NCI-H1092 (cell line): ENCODE measurements around the gene OR5AC2.

ENCODE experiments used
- DNase-seq: peaks from one replicate; lab custom pipeline; 2025; lab: John Stamatoyannopoulos, UW

The OR5AC2 gene, protein sequence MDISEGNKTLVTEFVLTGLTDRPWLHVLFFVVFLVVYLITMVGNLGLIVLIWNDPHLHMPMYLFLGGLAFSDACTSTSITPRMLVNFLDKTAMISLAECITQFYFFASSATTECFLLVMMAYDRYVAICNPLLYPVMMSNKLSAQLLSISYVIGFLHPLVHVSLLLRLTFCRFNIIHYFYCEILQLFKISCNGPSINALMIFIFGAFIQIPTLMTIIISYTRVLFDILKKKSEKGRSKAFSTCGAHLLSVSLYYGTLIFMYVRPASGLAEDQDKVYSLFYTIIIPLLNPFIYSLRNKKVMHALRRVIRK

DNA sequence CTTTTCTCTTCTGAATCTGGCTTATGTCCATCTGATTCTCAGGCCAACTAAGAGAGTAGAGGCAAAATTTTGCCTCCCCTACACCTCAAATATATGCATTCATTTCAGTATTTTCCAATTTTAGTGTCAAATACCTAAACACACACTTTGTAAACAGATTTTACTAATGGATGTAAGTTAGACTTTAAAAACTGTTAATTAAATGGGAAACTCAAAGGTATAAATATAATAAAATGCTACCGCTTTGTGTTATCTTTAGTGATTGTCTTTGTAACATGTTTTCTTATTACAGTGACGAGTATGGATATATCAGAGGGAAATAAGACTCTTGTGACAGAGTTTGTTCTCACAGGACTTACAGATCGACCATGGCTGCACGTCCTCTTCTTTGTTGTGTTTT lies at the start of gene OR5AC2:
Gene OR5AC2, plus strand, starts transcription at position 301 of the 400 bp plus-strand sequence. Its CDS starts 0 bp downstream, at position 301.
- DNase-seq = no peak

DNA sequence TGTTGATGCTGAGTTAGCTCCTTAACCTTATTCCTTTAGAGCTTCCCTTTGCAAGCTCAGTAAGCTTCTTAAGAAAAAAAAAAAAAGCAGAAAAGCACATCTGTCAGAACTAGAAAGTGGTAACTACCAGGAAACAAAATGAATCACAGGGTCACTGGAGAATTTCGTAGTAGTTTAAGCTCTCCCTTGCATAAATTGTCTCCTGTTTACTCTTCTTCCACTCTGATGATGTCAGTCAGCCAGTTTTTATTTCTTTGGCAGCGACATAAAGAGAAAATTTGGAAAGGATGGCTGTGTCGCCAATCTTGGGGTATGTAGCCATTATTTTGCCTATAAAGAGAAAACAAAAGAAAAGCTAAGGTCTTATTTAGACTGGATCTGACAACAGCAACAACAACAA lies 48.7 kb upstream of the OR5AC2 start:
- no peak for DNase-seq

DNA sequence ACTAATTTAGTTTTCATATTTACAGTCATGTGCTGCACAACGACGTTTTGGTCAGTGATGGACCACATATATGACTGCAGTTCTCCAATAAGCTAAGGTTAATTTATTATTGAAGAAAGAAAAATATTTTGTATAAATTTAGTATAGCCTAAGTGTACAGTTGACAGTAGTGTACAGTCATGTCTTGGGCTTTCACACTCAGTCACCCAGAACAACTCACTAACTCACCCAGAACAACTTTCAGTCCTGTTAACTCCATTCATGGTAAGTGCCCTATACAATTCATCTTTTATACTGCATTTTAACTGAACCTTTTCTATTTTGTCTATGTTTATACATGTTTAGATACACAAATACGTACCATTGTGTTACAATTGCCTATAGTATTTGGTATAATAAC lies 48.1 kb upstream of the OR5AC2 start:
- no peak for DNase-seq

DNA sequence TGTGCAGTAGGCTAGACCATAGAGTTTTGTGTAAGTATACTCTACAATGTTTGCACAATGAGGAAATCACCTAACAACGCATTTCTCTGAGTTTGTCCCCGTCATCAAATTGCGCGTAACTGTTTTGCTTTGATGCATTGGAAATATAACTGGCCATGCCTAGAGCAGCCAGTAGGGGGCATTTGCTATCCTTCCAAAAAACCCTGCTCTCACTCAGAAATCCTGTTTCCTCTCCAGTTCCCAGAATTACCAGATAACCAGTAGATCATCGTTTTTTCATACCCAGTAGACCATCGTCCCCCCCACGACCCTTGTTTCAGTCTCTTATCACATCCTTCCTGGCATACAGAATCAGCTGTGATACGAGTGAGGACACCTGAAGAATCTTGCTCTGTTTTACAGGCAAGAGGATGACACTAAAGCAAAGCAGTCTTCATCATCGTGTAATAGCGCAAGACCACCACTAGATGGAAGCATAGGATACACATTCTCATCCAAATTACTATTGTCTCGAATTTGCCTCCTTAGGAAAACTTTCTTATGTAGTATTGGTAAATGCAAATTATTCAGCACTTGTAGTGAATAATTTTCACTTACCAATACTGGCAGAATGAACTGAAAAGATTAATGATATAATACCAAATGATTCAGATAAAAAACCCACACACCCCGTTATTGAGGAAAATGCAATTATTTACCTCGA lies 47.5 kb upstream of the OR5AC2 start:
- DNase-seq = peak; percentile 49

DNA sequence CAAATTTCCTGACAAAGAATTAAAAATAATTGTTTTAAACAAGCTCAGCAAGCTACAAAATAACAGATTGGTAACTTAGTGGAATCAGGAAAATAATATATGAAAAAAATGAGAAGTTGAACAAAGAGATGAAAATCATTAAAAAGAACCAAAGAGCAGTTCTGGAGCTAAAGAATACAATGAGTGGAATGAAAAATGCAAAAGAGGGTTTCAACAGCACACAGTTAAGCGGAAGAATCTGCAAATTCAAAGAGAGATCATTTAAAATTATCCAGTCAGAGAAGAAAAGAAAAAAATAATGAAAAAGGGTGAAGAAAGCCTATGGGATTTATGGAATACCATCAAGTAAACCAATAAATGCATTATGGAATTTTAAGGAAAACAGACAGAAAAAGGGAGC lies 45.6 kb upstream of the OR5AC2 start:
- no peak for DNase-seq

DNA sequence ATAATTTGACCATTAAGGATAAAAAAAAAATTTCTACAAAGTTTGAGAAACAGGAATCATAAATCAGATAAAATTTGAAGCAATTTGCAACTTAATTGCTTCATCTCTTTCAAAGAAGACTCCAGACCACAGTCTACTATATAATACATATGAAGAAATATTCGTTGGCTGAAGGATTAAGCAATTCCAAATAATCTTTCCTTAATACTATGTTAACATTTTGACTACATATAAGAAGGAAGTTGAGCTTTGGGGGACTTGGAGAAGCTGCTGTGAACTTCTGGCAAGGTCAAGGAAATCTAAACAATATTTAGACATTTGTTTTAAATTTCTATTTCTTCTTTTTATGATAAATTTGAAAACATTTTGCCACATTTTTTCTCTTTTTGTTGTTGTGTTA lies 38.4 kb upstream of the OR5AC2 start:
- no peak for DNase-seq

DNA sequence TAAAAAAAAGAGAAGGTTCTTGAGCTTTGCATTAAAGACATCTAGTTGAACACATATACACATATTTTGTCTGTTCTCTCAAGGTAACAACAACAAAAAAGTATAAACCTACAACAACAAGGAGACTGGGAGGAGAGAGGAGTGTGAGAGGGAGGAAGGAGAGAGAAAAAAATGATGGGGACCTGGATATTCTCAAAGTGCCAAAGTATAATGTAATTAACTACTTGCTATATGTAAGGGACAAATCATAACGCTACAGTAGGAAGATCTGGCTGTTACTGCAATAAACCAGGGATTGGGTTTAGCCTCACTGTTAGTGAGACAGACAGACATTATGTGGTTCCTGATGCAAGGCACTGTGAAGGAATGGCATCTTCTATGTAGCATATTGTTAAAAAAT lies 37.7 kb upstream of the OR5AC2 start:
- DNase-seq = no peak

DNA sequence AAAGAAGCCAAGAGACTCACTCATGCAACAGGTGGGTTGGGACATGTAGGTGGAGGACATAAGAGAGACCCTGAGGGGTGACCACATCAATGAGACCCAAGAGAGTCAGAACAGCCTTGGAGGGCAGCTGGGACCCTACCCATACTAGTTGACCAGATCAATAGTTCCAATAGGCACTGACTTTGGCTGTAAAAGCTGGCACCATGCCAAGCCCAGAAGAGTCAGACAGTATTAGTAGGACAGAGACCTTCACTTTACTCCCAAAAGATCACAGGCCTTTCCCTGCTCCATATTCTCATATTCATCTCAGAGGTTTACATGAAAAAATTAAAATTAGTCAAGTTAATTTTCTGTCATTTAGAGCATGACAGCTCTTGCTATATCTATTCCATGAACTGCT lies 30.9 kb upstream of the OR5AC2 start:
- DNase-seq = no peak

DNA sequence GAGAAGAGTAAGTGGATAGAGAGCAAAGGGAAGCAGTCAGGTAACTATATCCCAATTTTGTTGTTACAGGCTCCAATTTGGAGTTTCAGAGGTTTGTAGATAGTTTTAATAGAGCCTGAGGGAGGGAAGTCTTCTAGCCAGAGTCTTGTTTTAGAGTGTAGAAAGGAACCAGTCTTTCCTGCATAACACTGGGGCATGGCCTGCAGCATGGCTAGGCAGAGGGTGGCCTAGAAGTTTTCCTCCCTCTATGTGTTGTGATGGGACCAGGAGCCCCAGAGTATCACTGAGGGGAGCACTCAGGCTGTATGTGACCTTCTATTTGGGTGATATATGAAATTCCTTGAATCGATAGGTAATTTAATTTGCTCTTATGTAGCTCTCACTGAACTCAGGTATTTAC lies 29.3 kb upstream of the OR5AC2 start:
- DNase-seq = no peak

DNA sequence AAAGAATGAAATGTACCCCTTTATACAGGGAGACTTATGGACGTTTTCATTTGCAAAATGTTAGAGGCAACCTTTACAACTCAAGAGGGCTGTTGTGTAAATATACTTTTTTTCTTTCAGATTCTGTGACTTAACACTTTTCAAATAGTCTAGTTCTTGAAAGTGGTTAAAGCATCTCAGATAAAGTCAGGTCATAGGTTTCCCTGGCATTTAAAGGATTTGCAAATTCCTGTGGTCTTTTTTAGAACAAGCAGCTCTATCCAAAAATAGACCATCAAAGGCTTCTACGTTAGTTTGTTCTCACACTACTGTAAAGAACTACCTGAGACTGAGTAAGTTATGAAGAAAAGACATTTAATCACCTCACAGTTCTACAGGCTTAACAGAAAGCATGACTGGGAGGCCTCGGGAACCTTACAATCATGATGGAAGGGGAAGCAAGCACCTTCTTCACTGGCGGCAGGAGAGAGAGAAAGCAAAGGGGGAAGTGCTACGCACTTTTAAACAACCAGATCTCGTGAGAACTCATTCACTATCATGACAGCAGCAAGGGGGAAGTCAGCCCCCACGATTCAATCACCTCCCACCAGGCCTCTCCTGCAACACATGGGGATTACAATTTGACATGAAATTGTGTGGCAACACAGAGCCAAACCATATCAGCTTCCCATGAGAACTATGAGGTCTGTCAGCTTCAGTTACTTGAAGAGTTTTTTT lies 28.6 kb upstream of the OR5AC2 start:
- no peak for DNase-seq

DNA sequence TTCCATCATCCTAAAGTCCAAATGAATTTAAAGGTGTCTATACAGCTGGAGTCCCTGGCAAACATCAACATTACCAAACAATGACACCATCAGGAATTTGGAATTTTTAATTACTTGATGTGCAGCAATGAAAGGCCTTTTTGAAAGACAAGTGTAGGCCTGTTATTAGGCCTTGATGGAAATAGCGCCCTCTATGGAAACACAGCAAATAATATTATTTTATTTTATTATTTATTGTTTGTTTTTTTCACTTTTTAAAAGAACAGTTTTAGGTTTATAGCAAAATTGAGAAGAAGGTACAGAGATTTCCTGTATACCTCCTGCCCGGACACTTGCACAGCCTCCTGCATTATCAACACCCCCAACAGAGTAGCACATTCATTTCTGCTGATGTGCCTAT lies 18.1 kb upstream of the OR5AC2 start:
- DNase-seq = no peak

DNA sequence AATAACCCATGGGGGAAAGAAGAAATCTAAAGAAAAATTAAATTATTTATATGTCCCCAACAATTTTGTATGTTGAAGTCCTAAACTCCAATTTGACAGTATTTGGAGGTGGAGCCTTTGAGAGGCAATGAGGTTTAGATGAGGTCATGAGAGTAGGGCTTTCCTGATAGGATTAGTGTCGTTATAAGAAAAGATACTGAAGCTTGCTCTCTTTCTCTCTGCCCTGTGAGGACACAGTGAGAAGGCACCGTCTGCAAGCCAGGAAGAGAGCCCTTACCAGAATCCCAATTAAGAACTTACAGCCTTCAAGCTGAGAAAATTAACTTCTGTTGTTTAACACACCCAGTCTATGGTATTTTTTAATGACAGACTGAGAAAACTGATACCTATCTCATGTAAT lies 16.1 kb upstream of the OR5AC2 start:
- no peak for DNase-seq

DNA sequence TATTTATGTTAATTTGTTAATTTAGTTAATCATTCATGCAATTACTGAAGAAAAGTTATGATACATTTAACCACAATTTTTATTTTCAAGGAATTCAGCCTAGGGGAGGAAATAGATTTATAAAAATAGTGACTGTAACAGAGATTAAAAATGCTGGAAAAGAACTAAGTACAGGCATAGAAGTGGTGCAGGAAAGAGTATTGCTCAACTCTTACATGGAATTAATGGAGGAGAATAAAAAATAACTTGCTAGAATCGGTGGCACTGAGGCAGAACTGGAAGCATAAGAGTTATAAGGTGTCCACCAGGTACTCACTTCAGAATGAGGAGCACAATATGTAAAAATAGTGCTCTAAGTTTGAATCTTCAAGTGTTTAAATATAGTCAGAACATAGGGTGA lies 13.5 kb upstream of the OR5AC2 start:
- no peak for DNase-seq

DNA sequence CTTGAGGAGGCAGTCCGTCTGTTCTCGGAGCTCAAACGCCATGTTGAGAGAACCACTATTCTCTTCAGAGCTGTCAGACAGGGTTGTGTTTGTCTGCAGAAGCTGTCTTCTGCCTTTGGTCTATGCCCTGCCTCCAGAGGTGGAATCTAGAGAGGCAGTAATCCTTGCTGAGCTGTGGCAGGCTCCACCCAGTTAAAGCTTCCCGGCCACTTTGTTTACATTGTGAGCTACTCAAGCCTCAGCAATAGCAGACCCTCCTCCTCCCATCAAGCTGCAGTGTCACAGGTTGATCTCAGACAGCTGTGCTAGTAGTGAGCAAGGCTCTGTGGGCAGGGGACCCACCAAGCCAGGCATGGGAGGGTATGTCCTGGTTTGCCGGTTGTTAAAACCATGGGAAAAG lies 8.9 kb downstream of the OR5AC2 start:
- no peak for DNase-seq

DNA sequence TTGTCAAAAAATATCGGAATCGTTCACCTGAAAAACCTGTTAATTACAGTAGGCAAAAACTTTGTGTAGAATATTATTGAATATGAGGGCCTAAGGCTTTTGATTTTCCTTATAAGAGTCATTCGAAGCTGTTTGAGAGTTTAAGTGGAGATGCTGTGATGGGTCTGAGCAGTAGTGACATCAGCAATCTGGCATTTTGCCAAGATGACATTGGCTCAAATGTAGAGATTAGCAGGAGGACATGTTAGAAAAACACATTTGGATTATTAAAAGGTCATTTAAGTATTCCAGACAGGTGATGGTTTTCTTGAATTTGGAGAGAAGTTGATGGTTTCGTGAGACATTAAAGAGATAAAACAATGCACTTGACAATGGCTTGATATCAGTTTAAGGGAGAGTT lies 12.9 kb downstream of the OR5AC2 start:
- DNase-seq = no peak

DNA sequence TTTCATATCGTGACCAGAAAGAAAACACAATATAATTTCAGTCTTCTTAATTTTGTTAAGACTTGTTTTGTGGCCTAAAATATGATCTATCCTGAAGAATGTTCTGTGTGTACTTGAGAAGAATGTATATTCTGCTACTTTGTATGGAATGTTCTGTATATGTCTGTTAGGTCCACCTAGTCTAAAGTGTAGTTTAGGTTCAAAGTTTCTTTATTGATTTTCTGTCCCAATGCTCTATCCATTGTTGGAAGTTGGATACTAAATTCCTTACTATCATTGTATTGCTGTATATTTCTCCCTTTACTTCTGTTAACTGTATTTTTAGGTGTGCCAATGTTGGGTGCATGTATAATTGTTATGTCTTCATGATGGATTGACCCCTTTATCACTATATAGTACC lies 21.2 kb downstream of the OR5AC2 start:
- DNase-seq = no peak

DNA sequence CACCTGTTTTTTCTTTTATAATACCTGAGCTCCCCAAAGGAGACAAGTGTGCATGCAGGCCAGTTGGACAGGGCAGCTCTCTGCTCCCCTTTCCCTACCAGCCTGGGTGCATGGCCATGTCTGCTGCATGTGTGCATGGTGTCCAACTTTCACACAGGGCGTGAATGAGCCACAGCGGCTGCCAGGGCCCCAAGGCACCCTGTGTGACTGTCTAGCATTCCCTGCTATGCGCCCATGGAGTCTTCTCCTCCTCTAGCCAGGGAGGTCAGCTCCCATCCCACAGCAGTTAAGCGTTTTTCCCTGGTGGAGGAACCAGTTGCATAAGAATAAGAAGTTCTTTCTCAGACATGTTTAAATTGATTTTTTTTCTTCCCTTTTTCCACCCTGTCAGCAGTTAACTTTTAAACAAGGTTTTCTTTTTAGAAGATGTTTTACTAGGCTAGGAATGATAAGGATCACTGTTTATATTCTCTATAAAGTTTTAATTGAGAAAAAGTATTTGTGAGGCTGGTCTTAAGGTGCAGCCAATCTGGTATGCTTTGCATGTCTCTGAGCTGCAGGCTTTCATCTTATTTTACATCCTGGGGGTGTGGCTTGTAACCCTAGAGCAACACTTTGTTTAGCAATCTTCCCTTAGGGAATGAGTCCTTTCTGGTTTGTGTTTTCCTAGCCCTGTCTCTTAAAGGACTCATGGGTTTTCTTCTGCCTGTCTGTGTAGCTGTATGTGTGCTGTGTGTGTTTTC lies 23.0 kb downstream of the OR5AC2 start:
- DNase-seq = no peak

DNA sequence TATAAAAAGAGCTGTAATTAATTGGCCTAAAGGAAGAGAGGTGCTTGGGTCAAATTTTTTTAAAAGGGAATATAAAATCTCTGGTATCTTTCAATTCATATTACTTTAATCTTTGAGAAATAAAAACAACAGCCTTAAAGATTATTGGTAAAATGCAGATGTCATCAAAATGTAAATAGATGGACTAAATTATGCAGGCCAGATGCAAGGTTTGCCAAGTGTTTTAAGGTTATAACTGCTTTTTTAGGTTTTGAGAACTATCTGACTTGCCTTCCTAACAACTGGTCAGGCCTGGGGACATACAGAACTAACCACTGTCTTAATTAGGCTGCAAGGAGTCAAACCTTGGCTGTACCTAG lies 23.6 kb downstream of the OR5AC2 start:
- DNase-seq = no peak

DNA sequence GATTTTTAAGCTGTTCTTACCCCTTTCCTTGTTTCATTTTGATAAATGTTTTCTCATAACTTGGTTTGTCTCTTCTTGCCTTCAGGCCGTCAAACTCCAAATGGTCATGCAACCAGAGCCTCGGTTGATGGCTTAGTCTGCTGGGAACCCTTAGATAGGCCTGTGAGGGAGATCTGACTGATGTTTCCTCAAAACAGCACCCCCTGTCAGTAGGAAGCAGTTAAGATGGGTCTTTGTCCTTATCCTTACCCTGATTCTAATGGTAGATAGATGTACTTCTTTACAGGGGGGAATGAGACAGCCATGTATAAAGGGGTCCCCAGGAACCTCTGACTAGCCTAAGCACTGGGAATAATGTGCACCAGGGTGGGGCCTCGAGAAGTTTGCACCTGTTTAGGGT lies 27.3 kb downstream of the OR5AC2 start:
- DNase-seq = no peak

DNA sequence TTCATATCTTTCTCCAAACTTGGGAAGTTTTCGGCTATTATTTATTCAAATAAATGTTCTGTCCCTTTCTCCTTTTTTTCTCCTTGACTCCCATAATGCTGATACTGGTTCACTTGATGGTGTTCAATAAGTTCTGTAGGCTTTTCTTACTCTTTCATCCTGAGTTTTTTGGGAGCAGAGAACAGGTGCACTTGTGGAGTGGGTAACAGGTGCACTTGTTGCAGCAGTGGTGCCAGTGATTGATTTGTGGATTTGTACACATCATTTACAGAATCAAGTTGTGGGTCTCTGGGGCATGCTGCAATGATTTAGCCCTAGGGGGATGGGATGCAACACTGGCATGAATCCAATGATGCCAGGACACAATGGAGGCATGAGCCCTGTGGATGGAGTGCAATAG lies 28.7 kb downstream of the OR5AC2 start:
- DNase-seq = no peak

DNA sequence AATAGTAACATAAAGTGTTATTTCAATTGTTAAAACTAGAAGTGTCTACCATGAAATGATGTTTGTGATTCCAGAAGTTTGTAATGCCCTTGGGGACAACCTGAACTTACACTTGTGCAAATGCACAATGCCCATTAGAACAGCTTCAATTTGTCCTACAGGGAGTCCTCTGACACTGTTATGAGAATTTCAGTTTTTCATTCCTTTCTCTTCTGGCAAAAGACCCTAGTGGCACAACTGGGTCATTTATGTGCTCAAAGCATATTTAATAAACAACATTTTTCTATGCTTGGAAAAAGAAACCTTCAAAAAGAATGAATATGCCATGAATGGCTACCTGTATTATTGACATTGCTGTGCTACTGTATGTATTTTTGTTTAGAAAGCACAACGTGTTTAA lies 43.4 kb downstream of the OR5AC2 start, which contains the start of gene OR5H1:
Gene OR5H1, plus strand, starts transcription at position 301 of the 400 bp plus-strand sequence. CDS start 1,977 bp downstream, outside the sequence.
- no peak for DNase-seq

DNA sequence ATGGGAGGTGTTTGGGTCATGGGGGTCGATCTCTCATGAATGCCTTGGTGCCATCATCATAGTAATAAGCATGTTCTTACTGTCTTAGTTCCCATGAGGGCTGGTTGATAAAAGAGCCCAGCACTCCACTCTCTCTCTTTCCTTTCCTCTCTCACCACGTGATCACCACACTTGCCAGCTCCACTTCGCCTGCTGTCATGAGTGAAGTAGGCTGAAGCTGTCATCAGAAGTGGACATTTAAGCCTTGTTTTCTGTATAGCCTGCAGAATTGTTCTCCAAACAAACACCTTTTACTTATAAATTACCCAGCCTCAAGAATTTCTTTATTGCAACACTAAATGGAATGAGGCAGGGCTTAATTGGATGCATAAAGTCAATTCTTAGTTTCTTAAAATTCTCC lies 49.7 kb downstream of the OR5AC2 start:
- no peak for DNase-seq
